Measurements from ENCODE around the gene PIGZ. TPM values are rescaled to one million over a fixed set of nuclear protein-coding genes. Genes with fewer than 3 reads are reported as not detected.
A peak's percentile ranks its signal among the peaks of the same experiment; 100 is the strongest.
"Not testable (repeated sequence)": the region's sequence is repeated elsewhere in the genome, so short reads cannot be mapped to it uniquely, and the experiment has no call there.

The PIGZ gene
- total RNA-seq, 1 experiment from 2014 or later: 10.1 TPM

- no peak for DNase-seq (ENCODE audit: low spot score)
Observed at GRCh38 chr3:196949750-196950149, 18.9 kb downstream of the PIGZ start.

- no peak for DNase-seq (ENCODE audit: low spot score)
Observed at GRCh38 chr3:196949285-196949619, 19.4 kb downstream of the PIGZ start.

GRCh38 chr3:196948442-196949284 is 20.0 kb downstream of the PIGZ start:
- peak; percentile 51 for DNase-seq (ENCODE audit: low spot score)

- no peak for DNase-seq (ENCODE audit: low spot score)
Observed at GRCh38 chr3:196947860-196948441, 20.7 kb downstream of the PIGZ start.

GRCh38 chr3:196947136-196947859 is 21.3 kb downstream of the PIGZ start:
- peak; percentile 37 for DNase-seq (ENCODE audit: low spot score)

- DNase-seq (ENCODE audit: low spot score): not testable (repeated sequence)
Observed at GRCh38 chr3:196944037-196944790, 24.4 kb downstream of the PIGZ start.

GRCh38 chr3:196942915-196943277 is 25.7 kb downstream of the PIGZ start:
- peak; percentile 36 for DNase-seq (ENCODE audit: low spot score)

GRCh38 chr3:196942226-196942914 is 26.3 kb downstream of the PIGZ start, which contains the start of gene NCBP2:
Gene NCBP2, minus strand, starts transcription at chr3:196942528. Its CDS starts 25 bp downstream, at chr3:196942503.
- peak; percentile 97 for DNase-seq (ENCODE audit: low spot score)

- DNase-seq (ENCODE audit: low spot score): no peak
Observed at GRCh38 chr3:196941729-196942225, 26.9 kb downstream of the PIGZ start.

GRCh38 chr3:196938576-196938975 is 30.1 kb downstream of the PIGZ start:
- DNase-seq (ENCODE audit: low spot score): no peak

GRCh38 chr3:196938124-196938523 is 30.5 kb downstream of the PIGZ start:
- no peak for DNase-seq (ENCODE audit: low spot score)

GRCh38 chr3:196936288-196936687 is 32.3 kb downstream of the PIGZ start:
- no peak for DNase-seq (ENCODE audit: low spot score)

- no peak for DNase-seq (ENCODE audit: low spot score)
Observed at GRCh38 chr3:196932600-196932999, 36.0 kb downstream of the PIGZ start.

- no peak for DNase-seq (ENCODE audit: low spot score)
Observed at GRCh38 chr3:196931828-196932587, 36.6 kb downstream of the PIGZ start.

- DNase-seq (ENCODE audit: low spot score): no peak
Observed at GRCh38 chr3:196931157-196931556, 37.5 kb downstream of the PIGZ start.

- no peak for DNase-seq (ENCODE audit: low spot score)
Observed at GRCh38 chr3:196927571-196928453, 40.8 kb downstream of the PIGZ start.

- DNase-seq (ENCODE audit: low spot score): no peak
Observed at GRCh38 chr3:196920733-196921132, 47.9 kb downstream of the PIGZ start.

- no peak for DNase-seq (ENCODE audit: low spot score)
Observed at GRCh38 chr3:196918968-196919367, 49.7 kb downstream of the PIGZ start.

- DNase-seq (ENCODE audit: low spot score): no peak
Observed at GRCh38 chr3:196916995-196917394, 51.6 kb downstream of the PIGZ start.
